GM19372 (cell line): ENCODE results near the gene MXD1.
"Not testable (repeated sequence)": the region's sequence is repeated elsewhere in the genome, so short reads cannot be mapped to it uniquely, and the experiment has no call there.

ENCODE experiments used
- ATAC-seq: cut with Tn5 transposase; IDR thresholded peaks from one replicate; pipeline ENCODE4 v1.9.1; 2021; ENCODE audit warnings: mild to moderate bottlenecking, low read depth, moderate library complexity; ENCODE audit not compliant: unreplicated experiment

Gene MXD1

DNA sequence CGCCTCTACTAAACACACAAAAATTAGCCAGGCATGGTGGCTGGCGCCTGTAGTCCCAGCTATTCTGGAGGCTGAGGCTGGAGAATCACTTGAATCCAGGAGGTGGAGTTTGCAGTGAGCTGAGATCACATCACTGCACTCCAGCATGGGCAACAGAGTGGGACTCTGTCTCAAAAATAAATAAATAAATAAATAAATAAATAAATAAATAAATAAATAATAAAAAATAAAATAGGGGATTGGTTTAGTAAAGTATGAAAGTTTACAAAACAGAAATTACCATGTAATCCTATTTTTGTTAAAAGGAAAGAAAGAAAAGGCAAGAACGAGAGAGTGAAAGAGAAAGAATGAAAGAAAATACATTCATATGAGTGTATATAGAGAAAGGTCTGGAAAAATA lies 35.8 kb downstream of the MXD1 start:
- ATAC-seq, result not testable (repeated sequence)

- ATAC-seq, result no peak
Measured at GRCh38 chr2:69952336-69953115, 37.6 kb downstream of the MXD1 start.

GRCh38 chr2:69954084-69954483 lies 39.2 kb downstream of the MXD1 start:
- ATAC-seq, result no peak

DNA sequence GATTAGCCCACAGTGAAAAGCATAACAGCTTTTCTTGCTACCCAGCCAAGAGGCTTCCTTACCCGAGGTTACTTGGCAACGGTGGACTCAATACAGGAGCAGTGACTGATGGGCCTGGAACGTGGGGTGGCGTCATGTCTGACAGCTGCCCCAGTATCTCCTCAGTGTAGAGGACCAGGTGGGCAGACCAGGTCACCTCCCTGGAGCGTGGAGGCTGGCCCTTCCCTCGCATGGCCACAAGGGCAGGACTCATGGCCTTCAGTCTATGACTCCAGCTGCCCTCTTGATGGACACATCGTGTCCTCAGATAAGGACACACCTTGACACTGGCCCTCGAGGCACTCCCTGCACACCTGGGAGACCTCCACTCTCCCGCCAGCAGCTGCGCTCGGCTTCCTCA lies 40.1 kb downstream of the MXD1 start:
- no peak for ATAC-seq

DNA sequence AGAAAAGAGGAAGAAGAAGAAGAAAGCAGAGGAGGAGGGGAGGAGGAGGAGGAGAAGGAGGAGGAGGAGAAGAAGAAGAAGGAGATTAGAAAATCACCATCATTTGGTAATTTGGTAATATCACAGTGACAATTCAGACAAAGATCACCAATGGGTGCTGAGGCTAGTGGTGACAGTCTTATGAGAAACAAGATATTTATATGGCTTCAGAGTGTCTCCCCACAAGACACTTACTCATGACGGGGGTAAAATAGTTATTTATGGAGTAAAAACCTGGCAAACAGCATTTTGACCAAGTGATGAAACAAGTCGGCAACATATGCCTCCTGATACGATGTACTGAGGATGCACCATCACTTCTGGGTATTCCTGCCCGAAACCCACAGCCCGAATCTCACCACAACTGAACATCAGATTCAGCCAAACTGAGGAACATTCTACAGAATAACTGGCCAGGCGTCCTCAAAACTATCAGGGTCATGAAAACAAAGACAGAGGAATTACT lies 41.6 kb downstream of the MXD1 start:
- no peak for ATAC-seq

DNA sequence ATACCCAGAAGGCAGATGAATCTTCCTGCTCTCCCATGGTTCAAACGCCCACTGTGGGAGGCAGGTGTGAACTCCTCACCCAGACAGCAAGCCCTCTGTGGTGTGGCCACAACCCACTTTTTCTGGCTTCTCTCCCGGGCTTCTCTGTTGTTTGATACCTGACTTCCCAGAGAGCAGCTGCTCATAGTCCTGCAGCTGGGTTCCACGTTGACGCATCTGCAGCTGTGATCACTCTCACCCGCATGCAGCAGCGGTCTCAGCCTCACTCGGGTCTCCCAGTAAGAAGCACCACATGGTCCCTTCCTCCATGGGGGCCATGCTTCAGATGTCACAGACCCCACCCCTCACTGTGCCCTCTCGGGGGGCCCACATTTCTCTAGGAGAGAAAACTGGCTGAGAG lies 43.1 kb downstream of the MXD1 start:
- ATAC-seq, result no peak

DNA sequence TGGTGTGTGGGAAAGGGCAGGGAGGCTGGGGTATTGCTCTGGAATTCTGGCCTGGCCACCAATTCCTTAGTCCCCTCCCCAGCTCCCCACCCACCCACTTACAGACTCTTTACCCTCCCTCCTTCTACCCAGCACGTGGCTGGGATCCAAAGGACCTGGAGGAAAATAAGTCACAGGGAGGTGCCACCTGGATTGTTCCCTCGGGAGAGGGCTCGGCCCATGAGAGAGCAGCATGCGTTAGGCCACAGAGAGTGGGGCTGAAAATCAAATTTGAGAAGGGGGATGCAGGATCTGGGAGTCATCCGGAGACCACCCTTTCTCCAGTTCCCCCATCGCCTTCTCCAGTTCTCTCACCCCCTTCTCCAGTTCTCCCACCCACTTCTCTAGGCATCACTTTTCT lies 43.6 kb downstream of the MXD1 start:
- no peak for ATAC-seq

GRCh38 chr2:69959425-69959824 lies 44.5 kb downstream of the MXD1 start:
- ATAC-seq, result no peak

- ATAC-seq, result no peak
Measured at GRCh38 chr2:69960821-69961220, 45.9 kb downstream of the MXD1 start.

DNA sequence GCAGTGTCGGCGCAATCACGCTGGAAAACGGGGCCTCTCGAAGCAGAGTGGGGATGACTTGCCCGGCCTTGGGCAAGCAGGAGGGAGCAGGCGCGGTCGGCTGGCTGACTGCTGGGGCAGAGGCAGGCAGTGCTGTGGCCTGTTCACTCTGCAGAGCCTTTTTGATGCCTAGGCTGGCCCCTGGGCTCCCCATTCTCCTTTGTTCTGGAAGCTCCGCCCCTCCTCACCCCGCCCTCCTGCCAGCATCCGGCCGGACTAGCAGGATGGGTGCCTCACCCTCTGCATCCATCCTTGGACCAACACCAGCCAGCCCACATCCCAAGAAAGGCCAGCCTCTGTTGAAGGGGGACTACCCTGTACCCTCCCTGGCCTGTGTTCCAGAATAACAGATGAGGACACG lies 46.6 kb downstream of the MXD1 start, which contains the start of gene ASPRV1:
ASPRV1 (minus strand) TSS at position 136 of the 400 bp plus-strand sequence. CDS start 195 bp downstream, outside the sequence.
- no peak for ATAC-seq

DNA sequence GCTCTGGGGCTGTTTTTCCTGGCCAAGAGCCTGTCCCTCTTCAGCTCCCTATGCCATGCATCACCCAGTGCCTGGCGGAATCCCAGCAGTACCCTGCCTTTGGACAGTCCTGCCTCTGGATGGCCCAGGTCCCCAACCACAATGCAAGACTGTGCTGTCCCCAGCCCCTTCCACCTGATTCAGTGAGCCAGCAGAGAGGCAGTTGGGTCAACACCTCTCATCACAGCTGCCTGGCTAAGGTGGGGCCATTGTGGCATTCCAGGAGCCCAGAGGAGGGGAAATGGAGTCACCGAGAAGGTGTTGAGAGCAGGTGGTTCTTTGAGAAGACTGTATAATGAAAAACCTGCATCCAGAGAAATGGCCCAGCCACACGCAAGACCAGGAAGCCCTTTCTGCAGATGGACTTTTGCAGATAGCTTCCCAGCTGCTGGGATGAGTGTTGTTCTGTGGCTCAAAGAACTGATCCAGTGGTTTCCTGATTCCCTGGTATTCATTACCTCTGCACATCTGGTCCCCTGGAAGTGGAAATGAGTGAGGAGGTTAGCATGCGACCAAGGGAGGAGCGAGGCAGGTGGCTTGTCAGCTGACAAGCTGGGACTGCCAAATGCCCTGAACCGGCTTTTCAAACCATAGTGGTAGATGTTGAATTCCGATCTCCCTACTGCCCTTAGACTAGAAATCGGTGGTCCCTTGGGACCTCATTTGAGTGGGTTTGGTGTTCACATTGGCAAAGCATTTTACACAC lies 48.2 kb downstream of the MXD1 start:
- ATAC-seq, result no peak

DNA sequence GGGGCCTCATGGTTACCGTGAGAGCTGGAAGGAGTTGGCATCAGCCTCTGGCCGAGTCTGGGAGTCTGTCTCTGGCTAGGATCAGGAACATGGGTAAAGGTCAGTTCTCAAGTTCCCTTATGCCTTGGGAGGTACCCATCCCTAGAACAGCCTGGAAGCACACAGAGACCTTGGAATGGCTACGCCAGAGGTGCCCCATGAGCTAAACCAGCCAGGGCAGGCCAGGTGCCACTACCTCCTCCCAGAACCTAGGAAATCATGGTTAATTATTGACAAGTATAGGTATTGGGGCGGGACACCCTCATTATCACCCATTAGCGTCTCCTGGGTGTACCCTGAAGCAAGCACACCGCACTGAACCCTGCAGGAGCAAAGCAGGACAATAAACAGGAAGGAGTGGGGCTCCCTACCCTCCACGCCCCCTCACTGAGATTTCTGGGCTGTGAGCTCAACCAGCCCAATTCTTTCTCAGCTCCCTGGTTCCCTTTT lies 49.5 kb downstream of the MXD1 start:
- no peak for ATAC-seq

DNA sequence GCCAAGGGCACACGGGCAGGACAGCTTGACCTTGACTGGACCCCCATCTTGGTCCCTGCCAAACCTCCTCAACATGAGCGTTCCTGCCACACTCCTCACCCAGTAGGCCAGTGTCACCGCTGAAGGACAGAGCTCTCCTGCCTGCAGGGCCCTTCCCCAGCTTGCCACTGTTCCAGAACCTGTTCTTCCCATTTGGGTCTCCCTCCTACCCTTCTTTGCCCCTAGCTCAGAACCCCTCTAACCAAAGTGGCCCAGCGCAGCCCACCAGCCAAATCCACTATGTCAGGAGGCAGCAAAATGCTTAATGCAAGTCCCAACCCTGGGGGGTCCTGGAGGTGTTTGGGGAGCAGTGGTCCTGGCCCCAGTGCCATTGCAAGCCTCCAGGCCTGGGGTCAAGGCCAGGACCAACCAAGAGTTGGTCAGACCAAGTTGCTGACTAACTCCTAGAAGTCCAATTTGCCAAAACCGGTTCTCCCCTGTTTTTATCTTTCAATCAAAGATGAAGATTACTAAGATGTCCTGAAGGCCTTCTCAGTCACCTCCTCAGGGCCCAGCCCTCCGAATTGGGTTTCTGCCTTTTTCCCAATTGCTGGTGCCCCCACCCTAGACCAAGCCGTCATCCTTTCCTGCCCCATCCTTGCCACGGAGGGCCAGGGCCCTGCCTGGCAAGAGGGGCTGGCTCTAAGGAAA lies 51.0 kb downstream of the MXD1 start:
- no peak for ATAC-seq

DNA sequence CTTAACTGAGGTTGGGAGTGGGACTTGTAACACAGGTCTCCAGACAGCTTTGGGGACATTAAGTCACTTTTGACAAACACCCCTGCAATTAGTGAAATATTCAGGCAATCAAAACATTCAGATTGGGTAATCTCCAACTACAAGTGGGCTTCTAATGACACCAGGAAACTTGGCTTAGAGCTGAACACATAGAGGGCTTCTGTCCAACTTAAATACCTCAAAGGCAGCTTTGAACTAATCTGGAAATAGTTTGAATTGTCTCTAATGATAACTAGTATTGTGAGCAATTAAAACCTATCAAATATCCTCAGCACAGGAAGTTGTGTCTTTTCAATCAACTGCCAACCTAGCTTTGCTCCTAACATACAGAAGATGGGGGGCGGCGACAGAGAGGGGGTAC lies 51.6 kb downstream of the MXD1 start:
- no peak for ATAC-seq

DNA sequence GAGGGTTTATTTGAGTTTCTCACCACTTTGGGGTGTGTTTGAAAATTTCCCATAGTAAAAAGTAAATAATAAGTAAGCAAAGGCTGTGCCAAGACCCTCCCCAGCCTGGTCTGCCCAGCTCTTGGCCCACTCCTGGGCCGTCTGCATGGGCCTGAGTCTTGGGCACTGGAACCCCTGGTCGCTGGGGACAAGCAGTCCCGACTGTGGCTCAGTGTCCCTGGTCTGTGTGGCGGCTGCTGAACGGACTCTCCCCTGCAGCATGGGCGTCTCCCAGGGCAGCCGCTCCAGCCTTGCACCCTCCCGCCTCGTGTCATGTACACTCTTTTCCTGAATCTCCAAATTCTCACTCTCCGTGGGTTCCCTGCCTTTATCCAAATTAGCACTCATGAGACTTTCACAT lies 53.7 kb downstream of the MXD1 start:
- ATAC-seq, result no peak

DNA sequence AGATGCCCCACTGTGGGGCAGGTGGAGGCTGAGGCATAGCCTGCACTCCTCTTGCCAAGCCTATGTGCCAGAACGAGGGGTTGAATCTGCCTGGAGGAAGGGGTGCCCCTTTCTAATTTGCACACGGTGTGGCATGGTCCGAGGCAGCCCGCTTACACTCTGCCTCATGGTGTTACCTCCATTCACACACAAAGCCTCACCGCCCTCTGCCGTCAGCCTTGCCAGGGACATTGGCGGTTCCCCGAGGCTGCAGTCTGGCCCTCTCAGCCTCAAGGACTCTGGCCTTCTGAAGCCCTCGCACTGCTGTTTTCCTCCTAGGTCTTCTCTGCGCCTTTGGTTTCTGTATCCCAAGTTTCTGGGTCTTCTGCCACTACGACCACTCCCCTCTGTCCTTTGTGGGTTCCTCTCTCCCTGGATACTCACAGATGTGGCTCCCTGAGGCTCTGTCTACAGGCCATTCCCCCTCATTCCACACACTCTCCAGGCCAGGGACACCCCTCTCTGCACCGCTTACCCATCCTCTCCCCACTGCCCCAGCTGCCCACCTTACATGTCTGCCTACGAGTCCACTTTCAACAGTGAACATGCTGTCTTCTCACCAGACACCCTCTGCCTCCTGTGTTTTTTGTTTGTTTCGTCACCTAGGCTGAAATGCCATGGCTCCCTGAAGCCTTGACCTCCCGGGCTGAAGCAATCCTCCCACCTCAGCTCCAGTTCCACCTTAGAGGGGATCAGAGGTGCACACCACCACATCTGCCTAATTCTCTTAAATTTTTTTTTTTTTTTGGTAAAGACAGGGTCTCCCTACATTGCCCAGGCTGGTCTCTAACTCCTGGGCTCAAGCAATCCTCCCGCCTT lies 54.4 kb downstream of the MXD1 start:
- no peak for ATAC-seq

DNA sequence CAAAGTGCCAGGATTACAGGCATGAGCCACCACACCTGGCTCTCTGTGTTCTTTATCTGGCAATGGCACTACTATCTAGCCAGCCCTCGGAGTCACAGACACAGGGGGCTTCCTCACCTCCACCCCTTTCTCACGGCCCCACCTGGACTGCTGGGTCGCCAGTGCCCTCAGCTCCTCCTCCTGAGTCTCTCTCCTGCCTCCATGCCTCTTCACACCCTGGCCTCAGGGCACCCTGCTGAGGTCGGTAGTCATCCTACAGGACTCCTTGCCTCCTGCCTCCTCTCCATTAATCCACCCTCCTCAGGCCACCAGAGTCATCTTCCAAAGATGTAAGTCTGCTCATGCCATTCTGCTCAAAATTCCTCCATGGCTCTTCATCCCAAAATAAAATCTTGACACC lies 55.1 kb downstream of the MXD1 start:
- ATAC-seq, result no peak

DNA sequence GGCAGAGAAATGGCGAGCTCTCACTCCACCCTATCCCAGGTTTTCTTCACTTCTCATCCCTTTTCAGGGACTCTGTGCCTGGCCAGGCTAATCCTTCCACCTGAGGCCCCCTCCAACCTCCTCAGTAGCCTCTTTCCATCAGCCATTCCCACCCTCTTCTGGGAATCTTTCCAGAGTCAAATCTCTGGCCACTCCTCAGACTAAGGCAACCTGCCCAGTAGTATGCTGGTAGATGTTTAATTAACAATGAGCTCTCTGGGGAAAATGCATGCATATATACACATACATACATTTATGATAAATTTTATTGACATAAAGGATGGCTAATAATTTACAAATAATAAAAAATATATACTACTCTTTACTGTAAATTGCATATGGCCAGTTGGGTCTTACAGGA lies 57.9 kb downstream of the MXD1 start:
- ATAC-seq, result no peak

DNA sequence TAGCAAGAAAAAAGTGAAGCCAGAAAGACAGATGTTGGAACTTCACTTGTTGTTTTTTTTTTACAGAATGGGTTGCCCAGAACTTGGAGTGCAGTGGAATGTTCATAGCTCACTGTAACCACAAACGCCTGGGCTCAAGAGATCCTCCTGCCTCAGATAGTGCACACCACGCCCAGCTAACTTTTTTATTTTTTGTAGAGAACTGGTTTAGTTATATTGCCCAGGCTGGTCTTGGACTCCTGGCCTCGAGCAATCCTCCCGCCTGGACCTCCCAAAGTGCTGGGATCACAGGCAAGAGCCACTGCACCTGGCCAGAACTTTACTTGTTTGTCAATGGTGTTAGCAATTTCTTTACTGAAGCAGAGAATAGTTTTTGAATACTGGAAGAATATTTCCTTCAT lies 58.4 kb downstream of the MXD1 start:
- ATAC-seq, result no peak
